GM21825 (cell line): ENCODE data around the gene NPPC.
"Not testable (repeated sequence)": the region's sequence is repeated elsewhere in the genome, so short reads cannot be mapped to it uniquely, and the experiment has no call there.

Source experiments
- ATAC-seq: cut with Tn5 transposase; IDR thresholded peaks from one replicate; pipeline ENCODE4 v1.9.1; 2021; ENCODE audit warnings: mild to moderate bottlenecking, moderate library complexity; ENCODE audit not compliant: unreplicated experiment

NPPC gene

DNA sequence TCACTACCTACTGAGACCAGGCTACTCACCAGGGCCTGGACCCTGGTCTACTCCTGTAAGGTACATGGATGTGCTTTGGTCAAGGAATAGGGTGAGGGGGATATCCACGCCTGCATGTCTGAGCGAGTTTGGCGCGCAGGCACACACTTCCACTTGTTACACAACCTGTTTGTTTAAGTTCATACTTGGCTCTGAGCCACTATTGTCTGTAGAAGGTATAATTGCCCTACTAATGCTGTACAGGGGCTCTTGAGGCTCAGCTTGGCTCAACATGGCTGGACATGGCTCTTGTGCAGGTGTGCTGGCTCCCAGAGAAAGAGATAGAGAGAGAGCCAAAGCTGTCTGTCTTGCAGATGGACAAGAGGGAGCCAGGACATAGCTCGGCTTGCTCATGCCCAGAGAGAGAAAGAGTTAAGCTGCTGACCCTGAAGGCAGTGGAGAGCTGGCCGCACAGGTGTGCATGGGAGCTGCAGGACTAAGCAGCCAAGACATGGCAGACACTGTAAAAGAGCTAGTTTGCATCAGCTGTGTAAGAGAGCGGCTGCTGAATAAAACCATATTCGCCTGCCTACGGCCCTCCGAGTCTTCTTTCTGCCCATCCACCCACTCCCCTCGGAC is 35.2 kb downstream of the NPPC start:
- no peak for ATAC-seq

DNA sequence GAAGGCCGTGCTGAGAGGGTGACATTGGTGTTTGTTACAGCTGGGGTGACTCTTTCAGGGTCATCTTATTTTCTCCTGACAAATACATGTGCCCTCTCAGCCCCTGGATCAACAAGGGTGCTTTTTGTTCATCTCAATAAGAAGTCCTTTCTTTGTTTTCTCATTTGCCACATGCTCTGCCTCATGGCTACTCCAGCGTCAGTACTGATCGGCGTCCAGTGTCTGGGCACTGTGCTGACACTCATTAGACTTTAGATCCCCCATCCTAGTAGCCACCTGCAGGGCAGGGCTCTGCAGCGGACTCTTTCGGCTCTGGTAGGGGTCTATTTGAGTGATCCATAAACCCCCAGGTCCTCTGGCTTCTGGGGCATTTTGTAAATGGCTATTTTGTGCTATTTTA is 38.4 kb downstream of the NPPC start:
- no peak for ATAC-seq

DNA sequence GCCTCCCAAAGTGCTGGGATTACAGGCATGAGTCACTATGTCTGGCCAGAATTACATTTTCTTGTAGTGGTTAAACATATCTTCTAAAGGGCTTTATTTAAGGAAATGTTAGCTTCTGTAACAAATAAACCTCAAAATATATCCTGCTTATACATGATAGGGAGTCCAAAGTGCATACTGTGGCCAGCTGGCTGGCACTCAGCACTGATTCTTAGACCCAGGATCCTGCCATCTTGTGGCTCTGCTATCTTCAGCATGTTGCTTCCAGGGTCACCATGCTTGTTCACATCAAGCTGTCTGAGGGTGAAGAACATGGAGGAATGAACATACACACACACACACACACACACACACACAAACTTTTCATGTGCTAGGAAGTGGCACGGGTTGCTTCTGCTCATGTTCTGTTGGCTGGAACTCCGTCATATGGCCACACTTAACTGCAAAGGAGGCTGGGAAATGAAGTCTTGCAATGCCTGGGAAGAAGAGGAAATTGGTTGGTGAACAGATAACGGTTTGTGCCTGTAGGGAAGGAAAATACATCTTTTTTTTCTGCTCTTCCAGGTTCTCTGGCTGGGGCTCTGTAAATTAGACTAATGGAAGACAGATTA is 40.0 kb downstream of the NPPC start:
- no peak for ATAC-seq

GRCh38 chr2:231884438-231885140 is 41.6 kb downstream of the NPPC start:
- no peak for ATAC-seq

- ATAC-seq, result no peak
These were observed 42.7 kb downstream of the NPPC start for GRCh38 chr2:231883468-231883881.

DNA sequence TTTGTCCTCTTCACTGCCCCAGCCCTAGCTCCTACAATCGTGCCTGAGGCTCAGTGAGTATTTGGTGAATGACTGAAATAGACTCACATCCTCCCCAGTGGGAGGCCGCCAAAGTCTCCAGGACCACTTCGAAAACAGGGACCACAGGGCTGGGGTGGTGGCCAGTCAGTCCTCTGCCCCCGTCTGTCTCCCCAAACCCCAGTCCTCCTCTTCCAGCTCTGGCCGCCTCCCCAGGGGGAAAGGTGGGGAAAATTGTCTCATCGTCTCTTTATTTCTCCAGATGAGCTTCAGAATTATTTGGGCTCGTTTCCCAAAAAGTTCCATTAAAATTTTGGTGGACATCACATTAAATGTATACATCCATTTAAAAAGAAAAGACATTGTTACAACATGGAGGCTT is 43.5 kb downstream of the NPPC start:
- no peak for ATAC-seq

DNA sequence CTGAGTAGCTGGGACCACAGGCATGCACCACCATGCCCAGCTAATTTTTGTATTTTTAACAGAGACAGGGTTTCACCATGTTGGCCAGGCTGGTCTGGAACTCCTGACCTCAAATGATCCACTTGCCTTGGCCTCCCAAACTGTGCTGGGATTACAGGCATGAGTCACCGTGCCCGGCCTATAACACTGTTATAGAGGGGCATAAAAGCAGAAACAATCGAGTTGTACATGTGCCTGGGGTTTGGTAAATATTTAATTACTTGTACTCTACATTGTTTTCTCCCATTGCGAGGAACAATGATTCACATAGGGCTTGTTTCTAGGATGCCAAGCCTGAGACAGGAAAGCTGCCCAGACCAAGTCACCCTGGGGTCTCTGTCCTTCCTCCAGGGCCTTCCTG is 45.8 kb downstream of the NPPC start:
- not testable (repeated sequence) for ATAC-seq

- no peak for ATAC-seq
These were observed 47.0 kb downstream of the NPPC start for GRCh38 chr2:231879216-231879615.

DNA sequence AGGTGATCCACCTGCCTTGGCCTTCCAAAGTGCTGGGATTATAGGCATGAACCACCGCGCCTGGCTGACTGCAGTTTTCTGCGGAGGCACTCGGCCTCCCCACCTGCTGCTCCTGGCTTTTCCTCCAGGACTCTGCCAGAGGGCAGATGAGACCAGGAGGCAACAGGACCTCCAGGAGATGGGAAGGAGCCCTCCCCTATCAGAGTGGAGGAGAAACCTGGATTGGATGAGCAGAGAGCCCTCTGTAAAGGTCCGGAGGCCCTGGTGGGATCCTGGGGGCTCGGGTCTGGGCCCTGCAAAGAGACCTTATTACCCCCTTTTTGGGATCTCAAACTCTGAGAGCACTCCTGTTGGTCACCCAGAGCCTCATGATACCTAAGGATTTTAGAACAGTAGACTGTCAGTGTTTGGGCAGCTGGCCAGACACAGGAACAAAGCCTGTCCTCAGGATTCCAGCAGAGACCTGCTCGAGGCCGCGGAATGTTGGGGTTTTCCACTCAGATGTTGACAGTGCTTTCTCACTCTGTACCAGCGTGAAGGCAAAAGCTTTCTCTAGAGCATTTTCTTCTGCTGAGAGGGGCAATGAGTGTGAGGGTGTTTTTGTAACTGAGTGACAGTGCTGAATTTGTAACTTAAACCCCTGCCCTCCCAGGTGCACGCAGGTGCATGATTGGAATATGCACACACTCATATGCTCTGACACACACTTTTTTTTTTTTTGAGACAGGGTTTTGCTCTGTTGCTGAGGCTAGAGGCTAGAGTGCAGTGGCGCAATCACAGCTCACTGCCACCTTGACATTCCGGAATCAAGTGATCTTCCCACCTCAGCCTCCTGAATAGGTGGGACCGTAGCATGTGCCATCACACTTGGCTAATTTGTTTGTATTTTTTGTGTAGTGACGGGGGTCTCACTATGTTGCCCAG is 48.4 kb downstream of the NPPC start:
- ATAC-seq, result no peak

DNA sequence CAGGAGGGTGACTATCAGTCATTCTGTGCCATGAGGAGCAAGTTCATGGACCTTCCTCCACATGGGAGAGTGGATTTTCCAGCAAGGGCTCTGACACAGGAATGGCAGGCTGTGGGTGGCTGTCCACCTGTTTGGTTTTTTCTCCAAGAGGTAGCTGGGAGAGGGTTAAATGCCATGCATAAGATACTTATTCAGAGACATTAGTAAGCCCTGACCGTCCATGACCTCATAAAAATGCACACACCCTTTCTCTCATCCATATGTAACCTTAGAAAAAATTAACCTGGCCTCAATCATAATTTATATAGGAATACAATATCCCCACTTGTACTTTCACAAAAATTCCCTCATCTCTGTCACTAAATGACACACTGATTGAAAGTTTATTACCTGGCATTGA is 51.3 kb downstream of the NPPC start:
- ATAC-seq, result no peak
